Fibroblast of mammary gland (primary cell): ENCODE measurements around the gene TMEM185B.

ENCODE experiments used
- DNase-seq: peaks from one replicate; pipeline ENCODE4 v3.0.0-alpha.2; 2010; ENCODE audit warnings: low read depth
- H3K4me3 ChIP-seq: 2 replicates; pipeline ENCODE4 v1.5.1; 2011; ENCODE audit warnings: low read depth, mild to moderate bottlenecking, low read length, moderate library complexity; ENCODE audit not compliant: control insufficient read depth
- TF ChIP-seq, protein P1 (sequence below): conservative IDR thresholded peaks from 2 replicates; pipeline ENCODE4 v1.5.1; 2011; ENCODE audit warnings: low read depth, low read length, inconsistent platforms; ENCODE audit not compliant: control insufficient read depth, insufficient read depth

TMEM185B gene

DNA sequence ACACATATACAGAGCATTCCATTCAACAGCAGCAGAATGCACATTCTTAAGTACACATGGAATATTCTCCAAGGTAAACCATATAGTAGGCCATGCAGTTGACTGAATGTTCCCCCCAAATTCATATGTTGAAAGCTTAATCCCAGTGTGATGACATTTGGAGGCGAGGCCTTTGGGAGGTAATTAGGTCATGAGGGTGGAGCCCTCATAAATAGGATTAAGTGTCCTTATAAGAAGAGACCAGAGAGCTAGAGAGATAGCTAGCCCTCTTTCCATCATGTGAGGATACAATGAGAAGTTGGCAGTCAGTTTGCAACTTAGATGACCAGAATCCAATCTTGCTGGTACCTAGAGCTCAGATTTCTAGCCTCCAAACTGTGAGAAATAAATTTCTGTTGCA is 27.6 kb downstream of the TMEM185B start:
- TF ChIP-seq, protein P1, sequence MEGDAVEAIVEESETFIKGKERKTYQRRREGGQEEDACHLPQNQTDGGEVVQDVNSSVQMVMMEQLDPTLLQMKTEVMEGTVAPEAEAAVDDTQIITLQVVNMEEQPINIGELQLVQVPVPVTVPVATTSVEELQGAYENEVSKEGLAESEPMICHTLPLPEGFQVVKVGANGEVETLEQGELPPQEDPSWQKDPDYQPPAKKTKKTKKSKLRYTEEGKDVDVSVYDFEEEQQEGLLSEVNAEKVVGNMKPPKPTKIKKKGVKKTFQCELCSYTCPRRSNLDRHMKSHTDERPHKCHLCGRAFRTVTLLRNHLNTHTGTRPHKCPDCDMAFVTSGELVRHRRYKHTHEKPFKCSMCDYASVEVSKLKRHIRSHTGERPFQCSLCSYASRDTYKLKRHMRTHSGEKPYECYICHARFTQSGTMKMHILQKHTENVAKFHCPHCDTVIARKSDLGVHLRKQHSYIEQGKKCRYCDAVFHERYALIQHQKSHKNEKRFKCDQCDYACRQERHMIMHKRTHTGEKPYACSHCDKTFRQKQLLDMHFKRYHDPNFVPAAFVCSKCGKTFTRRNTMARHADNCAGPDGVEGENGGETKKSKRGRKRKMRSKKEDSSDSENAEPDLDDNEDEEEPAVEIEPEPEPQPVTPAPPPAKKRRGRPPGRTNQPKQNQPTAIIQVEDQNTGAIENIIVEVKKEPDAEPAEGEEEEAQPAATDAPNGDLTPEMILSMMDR, result no peak
- H3K4me3 ChIP-seq, result no peak overlapping the region
- DNase-seq, result no peak

DNA sequence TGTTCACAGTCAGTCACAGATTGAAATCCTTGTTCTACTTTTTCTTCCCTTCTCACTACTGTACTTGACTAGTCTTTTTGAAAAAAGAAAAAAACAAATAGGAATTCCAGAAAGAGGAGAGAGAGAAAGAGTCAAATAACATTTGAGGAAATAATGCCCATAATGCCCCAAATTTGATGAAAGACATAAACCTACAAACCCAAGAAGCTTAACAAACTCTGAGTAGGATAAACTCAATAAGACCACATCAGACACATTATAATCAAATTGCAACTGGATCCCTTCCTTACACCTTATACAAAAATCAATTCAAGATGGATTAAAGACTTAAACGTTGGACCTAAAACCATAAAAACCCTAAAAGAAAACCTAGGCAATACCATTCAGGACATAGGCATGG is 30.9 kb downstream of the TMEM185B start:
- no peak for DNase-seq
- TF ChIP-seq, protein P1, result no peak
- no peak overlapping the region for H3K4me3 ChIP-seq

DNA sequence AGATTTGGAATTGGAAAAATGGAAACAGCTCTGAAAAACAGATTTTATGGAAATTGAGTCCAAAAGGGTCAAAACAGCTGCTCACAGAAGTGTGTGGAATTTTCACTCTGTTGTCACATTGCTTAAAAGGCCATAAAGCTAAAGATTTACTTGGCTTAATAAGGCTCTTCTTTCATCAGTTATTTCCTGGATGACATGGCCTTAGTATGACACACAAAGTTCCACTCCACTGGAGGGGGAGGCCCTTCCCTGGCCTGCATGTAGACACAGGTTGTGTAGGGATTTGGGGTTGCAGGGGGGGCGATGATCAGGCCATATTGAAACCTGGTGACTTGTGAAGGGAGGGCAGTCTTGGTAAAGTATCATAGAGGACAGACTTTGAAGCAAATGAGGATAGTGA is 34.0 kb downstream of the TMEM185B start:
- TF ChIP-seq, protein P1, result no peak
- DNase-seq, result no peak
- no peak overlapping the region for H3K4me3 ChIP-seq

DNA sequence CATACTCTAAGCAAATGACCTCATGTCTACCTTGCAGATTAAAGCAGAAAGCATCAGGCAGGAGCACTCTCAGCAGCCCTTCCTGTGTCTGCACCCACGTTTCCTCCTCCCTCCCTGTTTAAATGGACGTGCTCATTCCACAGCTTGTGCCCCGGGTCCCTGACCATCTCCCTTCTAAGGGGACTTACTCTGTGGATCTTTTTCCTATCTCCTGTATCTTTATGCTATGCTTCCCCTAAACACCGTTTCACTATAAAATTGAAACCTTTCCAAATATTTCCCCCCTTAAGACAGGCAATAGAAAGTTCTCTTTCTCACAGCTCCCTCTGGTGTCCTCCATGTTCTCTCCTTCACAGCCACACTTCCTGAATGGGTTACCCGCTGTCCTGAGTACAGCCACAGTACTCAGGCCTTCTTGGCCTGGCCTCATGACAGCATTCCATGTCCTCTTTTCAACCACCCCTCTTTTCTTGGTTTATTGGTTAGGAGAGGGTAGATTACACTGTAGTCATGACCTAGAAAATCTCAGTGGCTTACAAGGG is 41.1 kb downstream of the TMEM185B start:
- TF ChIP-seq, protein P1, result no peak
- DNase-seq, result no peak
- H3K4me3 ChIP-seq, result no peak overlapping the region

DNA sequence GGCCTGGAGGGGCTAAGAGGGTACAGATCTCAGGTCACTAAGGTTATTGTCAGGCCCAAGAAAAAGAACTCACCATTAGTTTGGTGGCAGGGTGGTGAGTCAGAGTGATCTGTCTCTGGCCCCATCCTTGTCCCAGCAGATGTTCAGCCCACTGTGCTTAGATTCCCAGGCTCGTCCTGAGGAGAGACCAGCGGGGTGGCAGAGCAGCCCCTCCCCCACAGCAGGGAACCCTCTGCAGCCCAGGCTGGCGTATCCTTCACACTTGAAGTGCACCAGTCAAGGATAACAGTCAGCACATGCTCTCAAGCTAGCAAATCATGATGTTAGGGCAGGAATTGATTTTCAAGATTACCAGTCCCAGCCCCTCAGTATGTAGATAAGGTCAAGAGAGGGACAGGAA is 43.1 kb downstream of the TMEM185B start:
- no peak overlapping the region for H3K4me3 ChIP-seq
- TF ChIP-seq, protein P1, result no peak
- DNase-seq, result no peak

DNA sequence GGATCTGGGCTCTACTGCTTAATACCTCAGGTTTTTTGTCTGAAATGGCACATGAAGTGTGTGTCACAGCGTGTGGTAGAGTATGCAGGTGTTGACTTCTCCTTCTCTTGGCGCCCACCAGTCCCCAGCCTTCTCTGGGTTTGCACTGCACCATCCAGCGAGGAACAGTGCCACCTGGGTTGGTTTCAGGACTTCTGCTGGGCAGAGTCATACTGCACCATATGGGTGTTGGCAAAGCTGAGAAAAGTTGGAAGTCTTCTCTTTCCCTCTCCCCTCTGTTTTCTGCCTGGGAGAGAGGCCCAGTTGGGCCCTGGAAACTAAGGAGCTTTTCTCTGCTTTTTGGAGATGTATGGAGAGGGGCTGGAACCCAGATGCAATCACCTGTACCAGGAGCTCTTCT is 43.8 kb downstream of the TMEM185B start:
- no peak for DNase-seq
- TF ChIP-seq, protein P1, result no peak

DNA sequence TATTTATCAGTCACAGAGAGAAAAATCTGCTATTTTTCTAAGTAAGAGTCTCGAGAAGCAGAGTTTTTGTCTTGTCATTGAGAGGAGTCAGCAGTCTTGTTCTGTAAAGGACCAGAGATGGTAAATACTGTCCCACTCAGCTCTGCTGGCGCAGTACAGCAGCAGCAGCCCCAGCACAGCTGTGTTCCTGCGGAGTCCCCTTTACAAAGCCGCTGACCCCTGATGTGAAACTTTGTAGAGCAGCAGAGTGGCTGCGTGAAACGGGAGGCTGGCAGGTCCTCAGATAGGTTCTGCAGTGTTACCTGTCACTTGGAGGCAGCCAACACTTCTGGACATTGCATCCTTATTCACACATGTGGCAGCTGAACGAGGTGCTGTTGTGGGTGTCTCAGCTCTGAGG is 45.2 kb downstream of the TMEM185B start:
- DNase-seq, result no peak
- no peak overlapping the region for H3K4me3 ChIP-seq
- TF ChIP-seq, protein P1, result no peak

More for the DNA sequence above, 43.8 kb downstream of the TMEM185B start:
- H3K4me3 ChIP-seq, result no peak overlapping the region
